Caco-2 (cell line): ENCODE measurements around the gene RAB6D. TPM values are rescaled to one million over a fixed set of nuclear protein-coding genes. Genes with fewer than 3 reads are reported as not detected.

ENCODE experiments used
- BruUV-seq: library from RNA; stranded (reverse); fragments of 400-500 nt; replicated peaks from 2 replicates; lab custom pipeline; 2021; lab: Mats Ljungman, UMichigan
- CTCF ChIA-PET: fragments of 300-600 bp; sonication (Branson Sonifier 250); formaldehyde crosslinking; loops from one replicate; lab custom pipeline; 2022; ENCODE audit warnings: antibody characterized with exemption; lab: Charles Lee
- POLR2A ChIA-PET: fragments of 300-600 bp; sonication (Branson Sonifier 250); formaldehyde crosslinking; loops from one replicate; lab custom pipeline; 2022; ENCODE audit warnings: antibody characterized with exemption; lab: Charles Lee
- DNase-seq, 2 experiments: peaks; one replicate each; pipeline versions ENCODE4 v3.0.0 to v3.0.0-alpha.2; 2020 to 2022
- H3K27me3 ChIP-seq: replicated peaks from 2 replicates; pipeline ENCODE4 v1.6.0; 2011; ENCODE audit warnings: low read length; ENCODE audit not compliant: control insufficient read depth, insufficient read depth
- H3K36me3 ChIP-seq: 2 replicates; pipeline ENCODE4 v1.5.1; 2011; ENCODE audit warnings: low read length; ENCODE audit not compliant: control insufficient read depth, insufficient read depth
- H3K4me1 ChIP-seq: fragments of 250-450 bp; sonication (Bioruptor Pico); 2 replicates; pipeline ENCODE4 v1.5.1; 2020; ENCODE audit warnings: mild to moderate bottlenecking
- H3K4me3 ChIP-seq: 2 replicates; pipeline ENCODE4 v1.5.1; 2011; ENCODE audit warnings: low read depth, mild to moderate bottlenecking, control low read depth, low read length
- H3K9me3 ChIP-seq: fragments of 250-450 bp; sonication (Bioruptor Pico); 2 replicates; pipeline ENCODE4 v1.5.1; 2020; ENCODE audit warnings: mild to moderate bottlenecking, moderate library complexity
- H3K27ac Mint-ChIP-seq: one replicate; pipeline ENCODE4 v1.8.0; 2022; ENCODE audit warnings: mixed read lengths; ENCODE audit not compliant: unreplicated experiment
- H3K27me3 Mint-ChIP-seq: one replicate; pipeline ENCODE4 v1.8.0; 2022; ENCODE audit warnings: mixed read lengths; ENCODE audit not compliant: insufficient read depth, unreplicated experiment
- H3K36me3 Mint-ChIP-seq: one replicate; pipeline ENCODE4 v1.8.0; 2022; ENCODE audit warnings: mild to moderate bottlenecking, mixed read lengths; ENCODE audit not compliant: insufficient read depth, unreplicated experiment
- H3K4me1 Mint-ChIP-seq: one replicate; pipeline ENCODE4 v1.8.0; 2022; ENCODE audit warnings: low read depth, mixed read lengths; ENCODE audit not compliant: unreplicated experiment
- H3K4me3 Mint-ChIP-seq: one replicate; pipeline ENCODE4 v1.8.0; 2022; ENCODE audit warnings: mild to moderate bottlenecking, moderate library complexity, mixed read lengths; ENCODE audit not compliant: unreplicated experiment
- H3K9me3 Mint-ChIP-seq: one replicate; pipeline ENCODE4 v1.8.0; 2022; ENCODE audit warnings: mixed read lengths; ENCODE audit not compliant: unreplicated experiment
- CTCF ChIP-seq, 2 experiments: fragments of 200-600 bp in 1 of 2; IDR thresholded peaks; 1 replicate in 1 of 2; 2 replicates in 1 of 2; pipeline versions ENCODE4 v1.5.1 to v1.8.0; 2011 to 2022; ENCODE audit warnings: antibody characterized with exemption in 1 of 2, control low read depth in 1 of 2, inconsistent platforms in 1 of 2, low read depth in 1 of 2, low read length in 1 of 2, mild to moderate bottlenecking in 1 of 2, moderate library complexity in 1 of 2; ENCODE audit not compliant: insufficient read depth in 1 of 2, severe bottlenecking in 1 of 2, unreplicated experiment in 1 of 2
- intact Hi-C: fragments of 100-400 bp; cut with micrococcal nuclease; formaldehyde crosslinking; loops from one replicate; pipeline ENCODE4 v1.10.0; 2022; ENCODE audit not compliant: unreplicated experiment
- total RNA-seq: library from RNA; stranded (reverse); gene quantifications from 2 replicates; pipeline ENCODE4 v1.2.3, GENCODE V29; 2022

RAB6D gene
- total RNA-seq, 1 experiment from 2014 or later, result 0.39 TPM

GRCh38 chr2:131408778-131409177, 44.8 kb upstream of the RAB6D start:
- Mint-ChIP-seq H3K9me3 (no peaks in the 10 kb centered on the region), H3K36me3 (no peaks in the 10 kb centered on the region), H3K4me3 (no peak overlapping the region), H3K4me1 (no peaks in the 10 kb centered on the region), H3K27me3 (peaks cover 21% of the 10 kb centered on the region), H3K27ac (no peak overlapping the region)
- no peaks in the 10 kb centered on the region for H3K36me3 ChIP-seq
- H3K4me3 ChIP-seq, result no peak overlapping the region
- no peaks in the 10 kb centered on the region; the same call in 1 of the 2 replicates for H3K27me3 ChIP-seq
- H3K9me3 ChIP-seq, result no peaks in the 10 kb centered on the region
- ChIA-PET CTCF (interaction anchor here (0.6 kb wide), 1 partner anchor 619 kb away, joined by 4 read pairs; no protein-coding TSS in a partner anchor), POLR2A (no interaction called here)
- intact Hi-C loops, result no loop called here
- no peaks in the 10 kb centered on the region for H3K4me1 ChIP-seq
- no TSS peak for BruUV-seq
- no peak for TF ChIP-seq CTCF (IDR thresholded peaks at IDR 0.05; ENCODE audit: insufficient read depth in 1 of 2, low read depth in 1 of 2, low read length in 1 of 2, severe bottlenecking in 1 of 2, unreplicated experiment in 1 of 2)
- no peak for DNase-seq

- H3K27me3 Mint-ChIP-seq, result peaks cover 23% of the 10 kb centered on the region
Measured at GRCh38 chr2:131408207-131408606, 44.2 kb upstream of the RAB6D start.

GRCh38 chr2:131404753-131405152, 40.8 kb upstream of the RAB6D start:
- TF ChIP-seq CTCF (IDR thresholded peaks at IDR 0.05; ENCODE audit: insufficient read depth in 1 of 2, low read depth in 1 of 2, low read length in 1 of 2, severe bottlenecking in 1 of 2, unreplicated experiment in 1 of 2), result no peak
- intact Hi-C loops, result no loop called here
- ChIA-PET CTCF (no interaction called here), POLR2A (interaction anchor here (0.9 kb wide), 1 partner anchor 311 kb away, joined by 3 read pairs; no protein-coding TSS in a partner anchor)
- DNase-seq, result no peak
- no peaks in the 10 kb centered on the region for H3K36me3 ChIP-seq
- Mint-ChIP-seq H3K36me3 (no peaks in the 10 kb centered on the region), H3K27me3 (peaks cover 26% of the 10 kb centered on the region), H3K4me1 (no peaks in the 10 kb centered on the region), H3K27ac (no peak overlapping the region), H3K9me3 (no peaks in the 10 kb centered on the region), H3K4me3 (no peak overlapping the region)
- BruUV-seq, result no TSS peak
- H3K4me1 ChIP-seq, result no peaks in the 10 kb centered on the region
- no peak overlapping the region for H3K4me3 ChIP-seq
- no peaks in the 10 kb centered on the region; the same call in 1 of the 2 replicates for H3K27me3 ChIP-seq
- H3K9me3 ChIP-seq, result no peaks in the 10 kb centered on the region

More at GRCh38 chr2:131408207-131408606, 44.2 kb upstream of the RAB6D start:
- ChIA-PET CTCF (no interaction called here), POLR2A (no interaction called here)
- TF ChIP-seq CTCF (IDR thresholded peaks at IDR 0.05; ENCODE audit: insufficient read depth in 1 of 2, low read depth in 1 of 2, low read length in 1 of 2, severe bottlenecking in 1 of 2, unreplicated experiment in 1 of 2), result no peak
- no peak overlapping the region for H3K4me3 Mint-ChIP-seq
- no peaks in the 10 kb centered on the region for H3K9me3 Mint-ChIP-seq
- H3K4me1 Mint-ChIP-seq, result no peaks in the 10 kb centered on the region
- intact Hi-C loops, result no loop called here
- no peak for DNase-seq
- no peak overlapping the region for H3K27ac Mint-ChIP-seq
- Histone ChIP-seq H3K4me3 (no peak overlapping the region), H3K27me3 (no peaks in the 10 kb centered on the region; the same call in 1 of the 2 replicates), H3K36me3 (no peaks in the 10 kb centered on the region), H3K4me1 (no peaks in the 10 kb centered on the region), H3K9me3 (no peaks in the 10 kb centered on the region)
- no TSS peak for BruUV-seq
- no peaks in the 10 kb centered on the region for H3K36me3 Mint-ChIP-seq
